ENCODE results near the gene FBXL2.

FBXL2 gene

GRCh38 chr3:33238923-33239322 is 38.3 kb upstream of the FBXL2 start:
- TF ChIP-seq CTCF (IDR thresholded peaks at IDR 0.05; ENCODE audit: low read depth, low read length), result no peak
- no peak for DNase-seq (ENCODE audit: extremely low read depth, low read depth)

GRCh38 chr3:33240261-33240660 is 37.0 kb upstream of the FBXL2 start:
- DNase-seq (ENCODE audit: extremely low read depth, low read depth), result no peak
- no peak for TF ChIP-seq CTCF (IDR thresholded peaks at IDR 0.05; ENCODE audit: low read depth, low read length)

- no peak for TF ChIP-seq CTCF (IDR thresholded peaks at IDR 0.05; ENCODE audit: low read depth, low read length)
- no peak for DNase-seq (ENCODE audit: extremely low read depth, low read depth)
These were observed 30.5 kb upstream of the FBXL2 start for GRCh38 chr3:33246786-33247185.

- no peak for TF ChIP-seq CTCF (IDR thresholded peaks at IDR 0.05; ENCODE audit: low read depth, low read length)
- no peak for DNase-seq (ENCODE audit: extremely low read depth, low read depth)
These were observed 26.5 kb upstream of the FBXL2 start for GRCh38 chr3:33250712-33251111.

GRCh38 chr3:33256249-33256648 is 21.0 kb upstream of the FBXL2 start:
- DNase-seq (ENCODE audit: extremely low read depth, low read depth), result no peak
- TF ChIP-seq CTCF (IDR thresholded peaks at IDR 0.05; ENCODE audit: low read depth, low read length), result no peak

GRCh38 chr3:33260104-33260503 is 17.1 kb upstream of the FBXL2 start:
- no peak for DNase-seq (ENCODE audit: extremely low read depth, low read depth)
- no peak for TF ChIP-seq CTCF (IDR thresholded peaks at IDR 0.05; ENCODE audit: low read depth, low read length)

- DNase-seq (ENCODE audit: extremely low read depth, low read depth), result no peak
- no peak for TF ChIP-seq CTCF (IDR thresholded peaks at IDR 0.05; ENCODE audit: low read depth, low read length)
These were observed 7.9 kb upstream of the FBXL2 start for GRCh38 chr3:33269385-33269784.
